ENCODE data around the gene TBCCD1.
"Not testable (repeated sequence)": the region's sequence is repeated elsewhere in the genome, so short reads cannot be mapped to it uniquely, and the experiment has no call there.

Gene TBCCD1

DNA sequence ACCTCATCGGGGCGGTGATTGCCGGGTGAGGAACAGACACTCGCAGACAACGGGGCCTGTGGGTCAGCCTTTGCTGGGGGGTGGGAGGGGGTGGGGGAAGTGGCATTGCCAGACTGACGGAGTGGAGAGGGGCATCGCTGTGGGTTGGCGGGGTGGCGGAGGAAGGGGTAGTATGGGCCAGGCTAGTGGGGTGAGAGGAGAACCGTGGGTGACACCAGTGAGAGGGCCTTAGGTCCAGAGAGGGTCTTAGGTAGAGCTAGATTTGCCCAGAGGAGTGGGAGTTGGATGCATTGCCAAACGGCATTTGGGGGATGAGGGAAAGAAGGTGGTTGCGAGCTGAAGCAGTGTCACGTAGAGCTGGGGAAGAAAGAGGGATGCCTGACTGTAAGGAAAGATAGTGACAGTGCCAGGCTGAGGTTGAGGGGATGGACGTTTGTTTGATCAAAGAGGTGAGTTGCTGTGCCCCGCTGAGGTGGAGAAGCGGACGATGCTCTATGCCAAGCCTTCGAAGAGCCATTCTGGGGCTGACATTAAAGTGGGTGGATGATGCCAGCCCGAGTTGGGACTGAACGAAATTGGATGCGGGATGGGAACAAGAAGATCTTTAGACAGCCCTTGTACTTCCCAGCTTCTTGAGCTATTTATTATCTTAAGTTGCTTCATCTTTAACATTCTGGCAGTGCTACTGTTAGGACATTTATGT is 4.0 kb upstream of the TBCCD1 start:
- Histone ChIP-seq H3K4me1 (ENCODE audit: insufficient read depth, low read length) (peaks cover 30% of the 10 kb centered on the region), H3K27me3 (ENCODE audit: control insufficient read depth in 1 of 2, insufficient read depth in 2 of 2, low read length in 2 of 2) (no peaks in the 10 kb centered on the region), H3K9ac (ENCODE audit: low read length) (peak overlapping the region; percentile 60), H3K27ac (ENCODE audit: low read depth, low read length) (peak overlapping the region; percentile 95), H3K4me3 (ENCODE audit: low read depth in 1 of 2, low read length in 2 of 2) (peak overlapping the region; percentile 81 to 90), H3K9me3 (ENCODE audit: low read length) (no peaks in the 10 kb centered on the region), H3K36me3 (ENCODE audit: insufficient read depth, low read length) (peaks cover 31% of the 10 kb centered on the region)

DNA sequence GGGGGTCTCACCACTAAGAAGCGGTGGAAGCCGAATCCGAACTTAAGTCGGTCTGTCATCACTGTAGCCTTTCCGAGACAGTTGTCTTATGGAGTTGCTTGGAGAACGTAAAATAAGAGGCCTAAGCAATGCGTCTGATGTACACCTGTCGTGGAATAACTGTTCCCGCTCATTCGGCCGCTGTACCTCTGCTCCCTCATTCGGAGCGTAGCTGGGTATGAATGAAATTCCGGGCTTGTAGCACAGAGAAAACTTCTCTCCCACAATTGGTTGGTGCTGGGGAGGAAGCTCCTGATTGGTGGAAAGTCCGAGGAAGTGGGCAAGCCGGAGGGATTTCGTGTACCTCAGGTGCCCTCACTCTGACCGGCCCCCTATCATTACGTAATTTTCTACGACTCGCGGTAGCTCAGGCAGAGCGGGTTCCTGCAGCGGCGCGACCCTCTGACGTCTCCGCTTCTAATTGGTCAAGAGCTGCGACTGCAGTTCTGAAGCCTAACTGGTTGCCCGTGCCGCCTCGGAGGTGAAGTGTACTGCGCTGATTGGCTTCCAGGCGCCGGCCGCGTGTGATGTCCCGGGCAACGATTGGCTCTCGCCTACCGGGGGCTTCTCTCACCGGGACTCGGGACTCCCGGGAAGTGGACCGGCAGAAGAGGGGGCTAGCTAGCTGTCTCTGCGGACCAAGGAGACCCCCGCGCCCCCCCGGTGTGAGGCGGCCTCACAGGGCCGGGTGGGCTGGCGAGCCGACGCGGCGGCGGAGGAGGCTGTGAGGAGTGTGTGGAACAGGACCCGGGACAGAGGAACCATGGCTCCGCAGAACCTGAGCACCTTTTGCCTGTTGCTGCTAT is 3.2 kb upstream of the TBCCD1 start, which contains the start of gene DNAJB11:
Gene DNAJB11, plus strand, starts transcription at position 625 of the 845 bp plus-strand sequence. Its CDS starts 178 bp downstream, at position 803.
- peaks cover 24% of the 10 kb centered on the region for H3K36me3 ChIP-seq (ENCODE audit: insufficient read depth, low read length)
- H3K4me3 ChIP-seq (ENCODE audit: low read depth in 1 of 2, low read length in 2 of 2) = peak within 1 kb of the TSS; percentile 81 to 90
- H3K9ac ChIP-seq (ENCODE audit: low read length) = peak within 1 kb of the TSS; percentile 86
- H3K9me3 ChIP-seq (ENCODE audit: low read length) = no peaks in the 10 kb centered on the region
- no peaks in the 10 kb centered on the region for H3K27me3 ChIP-seq (ENCODE audit: control insufficient read depth in 1 of 2, insufficient read depth in 2 of 2, low read length in 2 of 2)
- H3K4me1 ChIP-seq (ENCODE audit: insufficient read depth, low read length) = peaks cover 32% of the 10 kb centered on the region
- H3K27ac ChIP-seq (ENCODE audit: low read depth, low read length) = peak within 1 kb of the TSS; percentile 95

DNA sequence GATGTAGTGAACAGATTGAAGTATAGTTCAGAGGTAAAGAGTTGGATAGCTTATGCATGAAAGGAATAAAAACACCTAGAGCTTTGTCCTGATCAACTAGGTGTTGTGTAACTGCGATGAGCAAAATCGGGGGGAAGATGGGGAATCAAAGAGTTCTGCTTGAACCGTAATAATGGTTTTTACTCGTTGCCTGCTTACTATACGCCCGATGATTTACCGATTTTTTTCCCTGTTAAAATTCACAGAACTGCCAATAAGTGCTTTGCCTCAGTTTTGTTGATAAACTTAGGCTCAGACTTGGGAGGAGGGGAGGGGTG is 2.6 kb upstream of the TBCCD1 start:
- Histone ChIP-seq H3K27me3 (ENCODE audit: control insufficient read depth in 1 of 2, insufficient read depth in 2 of 2, low read length in 2 of 2) (no peaks in the 10 kb centered on the region), H3K4me1 (ENCODE audit: insufficient read depth, low read length) (peaks cover 32% of the 10 kb centered on the region), H3K27ac (ENCODE audit: low read depth, low read length) (peak overlapping the region; percentile 83), H3K36me3 (ENCODE audit: insufficient read depth, low read length) (peaks cover 21% of the 10 kb centered on the region), H3K9me3 (ENCODE audit: low read length) (no peaks in the 10 kb centered on the region), H3K4me3 (ENCODE audit: low read depth in 1 of 2, low read length in 2 of 2) (peak overlapping the region; percentile 62 to 81), H3K9ac (ENCODE audit: low read length) (peak overlapping the region; percentile 86)

DNA sequence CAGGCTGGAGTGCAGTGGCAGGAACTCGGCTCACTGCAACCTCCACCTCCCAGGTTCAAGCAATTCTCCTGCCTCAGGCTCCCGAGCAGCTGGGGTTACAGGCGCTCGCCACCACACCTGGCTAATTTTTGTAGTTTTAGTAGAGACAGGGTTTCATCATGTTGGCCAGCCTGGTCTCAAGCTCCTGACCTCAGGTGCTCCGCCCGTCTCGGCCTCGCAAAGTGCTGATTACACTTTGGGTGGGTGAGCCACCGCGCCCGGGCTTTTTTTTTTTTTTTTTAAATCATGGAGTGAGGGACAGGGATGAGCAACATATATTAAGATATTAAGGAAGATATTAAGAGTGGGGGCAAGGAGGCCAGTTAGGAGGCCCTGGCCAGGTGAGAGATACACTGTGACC is 2.2 kb upstream of the TBCCD1 start:
- H3K27ac ChIP-seq (ENCODE audit: low read depth, low read length) = peak overlapping the region; percentile 83
- peaks cover 17% of the 10 kb centered on the region for H3K36me3 ChIP-seq (ENCODE audit: insufficient read depth, low read length)
- H3K4me1 ChIP-seq (ENCODE audit: insufficient read depth, low read length) = peaks cover 32% of the 10 kb centered on the region
- H3K4me3 ChIP-seq (ENCODE audit: low read depth in 1 of 2, low read length in 2 of 2); H3K9me3 ChIP-seq (ENCODE audit: low read length); H3K9ac ChIP-seq (ENCODE audit: low read length); H3K27me3 ChIP-seq (ENCODE audit: control insufficient read depth in 1 of 2, insufficient read depth in 2 of 2, low read length in 2 of 2): not testable (repeated sequence)

DNA sequence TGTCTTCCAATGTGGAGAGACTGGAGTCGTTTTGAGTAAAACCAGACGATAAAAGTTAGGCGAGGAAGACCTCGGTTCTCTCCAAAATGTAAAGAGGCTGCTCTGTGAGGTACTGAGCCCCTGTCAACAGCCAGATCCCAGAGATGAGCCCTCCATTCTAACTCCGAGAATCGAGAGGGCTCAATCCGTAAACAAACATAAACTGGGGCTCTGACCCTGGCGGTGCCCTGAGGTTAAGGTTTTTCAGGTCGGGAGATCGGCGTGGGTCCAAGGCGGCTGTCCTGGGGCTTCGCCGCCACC is 417 bp downstream of the TBCCD1 start:
- Histone ChIP-seq H3K27me3 (ENCODE audit: control insufficient read depth in 1 of 2, insufficient read depth in 2 of 2, low read length in 2 of 2) (no peaks in the 10 kb centered on the region), H3K4me1 (ENCODE audit: insufficient read depth, low read length) (peaks cover 31% of the 10 kb centered on the region), H3K36me3 (ENCODE audit: insufficient read depth, low read length) (no peaks in the 10 kb centered on the region)

DNA sequence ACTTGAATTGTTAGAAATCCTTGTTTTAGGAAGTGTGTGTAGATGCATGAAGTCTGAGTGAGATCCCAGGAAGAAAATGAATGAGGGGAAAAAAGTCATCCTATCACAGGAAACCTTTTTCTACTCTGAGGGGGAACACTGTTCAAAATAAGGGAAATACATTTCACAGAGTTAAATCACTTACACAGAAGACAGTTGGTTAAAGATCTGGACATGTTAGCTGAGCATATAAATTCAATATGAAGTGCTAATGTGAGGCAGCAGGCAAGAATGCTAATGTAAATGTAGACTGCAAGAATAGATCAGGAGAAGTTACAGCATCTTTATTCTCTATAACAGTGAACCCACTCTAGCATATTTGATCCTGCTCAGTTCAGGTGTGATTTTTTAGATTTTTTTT is 2.6 kb downstream of the TBCCD1 start:
- H3K9me3 ChIP-seq (ENCODE audit: low read length) = no peaks in the 10 kb centered on the region
- no peak overlapping the region for H3K9ac ChIP-seq (ENCODE audit: low read length)
- H3K36me3 ChIP-seq (ENCODE audit: insufficient read depth, low read length) = peaks cover 3% of the 10 kb centered on the region
- H3K4me3 ChIP-seq (ENCODE audit: low read depth in 1 of 2, low read length in 2 of 2) = no peak overlapping the region
- H3K27me3 ChIP-seq (ENCODE audit: control insufficient read depth in 1 of 2, insufficient read depth in 2 of 2, low read length in 2 of 2) = no peaks in the 10 kb centered on the region
- peaks cover 18% of the 10 kb centered on the region for H3K4me1 ChIP-seq (ENCODE audit: insufficient read depth, low read length)
- no peak overlapping the region for H3K27ac ChIP-seq (ENCODE audit: low read depth, low read length)

More for the DNA sequence above, 417 bp downstream of the TBCCD1 start:
- H3K9me3 ChIP-seq (ENCODE audit: low read length) = no peaks in the 10 kb centered on the region
- H3K9ac ChIP-seq (ENCODE audit: low read length) = peak overlapping the region; percentile 92
- peak overlapping the region; percentile 81 for H3K27ac ChIP-seq (ENCODE audit: low read depth, low read length)
- H3K4me3 ChIP-seq (ENCODE audit: low read depth in 1 of 2, low read length in 2 of 2) = peak overlapping the region; percentile 61 to 97

DNA sequence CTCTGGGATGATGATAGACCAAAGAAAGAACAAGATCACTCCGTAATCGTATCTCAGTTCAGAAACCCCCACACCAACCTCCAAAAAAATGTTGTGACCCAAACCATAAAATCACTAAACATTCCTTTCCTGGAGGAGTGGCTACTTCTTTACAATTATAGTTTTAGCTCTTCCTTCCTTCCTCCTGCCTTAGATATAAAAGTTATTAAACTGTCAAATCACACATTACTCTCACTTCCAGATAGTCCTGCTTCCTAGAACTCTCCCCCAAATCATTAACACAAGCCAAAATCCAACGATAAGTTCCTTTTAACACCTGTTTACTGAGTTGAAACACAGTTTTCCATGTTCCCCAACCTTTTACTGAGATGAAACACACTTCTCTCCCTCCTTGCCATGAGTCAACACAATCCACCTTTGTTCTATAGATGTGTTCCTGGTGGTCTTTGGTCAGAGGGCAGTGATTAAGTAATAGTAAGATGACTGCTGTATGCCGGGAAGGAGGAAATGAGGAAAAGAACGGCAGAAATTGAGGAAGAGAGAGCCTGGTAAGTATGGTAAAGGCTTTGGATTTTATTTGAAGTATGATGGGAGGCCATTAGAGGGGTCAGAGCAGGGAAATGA is 14.6 kb downstream of the TBCCD1 start:
- H3K36me3 ChIP-seq (ENCODE audit: insufficient read depth, low read length) = peaks cover 39% of the 10 kb centered on the region
- no peak overlapping the region for H3K4me3 ChIP-seq (ENCODE audit: low read depth in 1 of 2, low read length in 2 of 2)
- no peak overlapping the region for H3K27ac ChIP-seq (ENCODE audit: low read depth, low read length)
- no peaks in the 10 kb centered on the region for H3K27me3 ChIP-seq (ENCODE audit: control insufficient read depth in 1 of 2, insufficient read depth in 2 of 2, low read length in 2 of 2)
- H3K9ac ChIP-seq (ENCODE audit: low read length) = no peak overlapping the region
- no peaks in the 10 kb centered on the region for H3K4me1 ChIP-seq (ENCODE audit: insufficient read depth, low read length)
- no peaks in the 10 kb centered on the region for H3K9me3 ChIP-seq (ENCODE audit: low read length)

DNA sequence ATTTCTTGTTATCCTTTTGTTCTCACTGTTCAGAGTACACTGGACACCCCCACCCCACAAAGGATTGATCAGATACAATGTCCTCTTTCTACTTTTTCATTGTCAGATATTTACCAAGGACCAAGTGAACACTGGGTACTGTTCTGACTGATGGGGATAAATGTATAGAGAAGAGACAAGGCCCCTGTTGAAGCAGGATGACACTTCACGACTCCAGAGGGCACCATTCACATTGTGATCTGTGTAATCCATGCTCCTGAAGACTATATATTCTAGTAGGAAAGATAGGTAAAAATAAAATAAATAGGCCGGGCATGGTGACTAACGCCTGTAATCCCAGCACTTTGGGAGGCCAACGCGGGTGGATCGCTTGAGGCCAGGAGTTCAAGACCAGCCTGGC is 15.8 kb downstream of the TBCCD1 start:
- Histone ChIP-seq H3K27me3 (ENCODE audit: control insufficient read depth in 1 of 2, insufficient read depth in 2 of 2, low read length in 2 of 2) (no peaks in the 10 kb centered on the region), H3K36me3 (ENCODE audit: insufficient read depth, low read length) (peaks cover 33% of the 10 kb centered on the region), H3K9me3 (ENCODE audit: low read length) (no peaks in the 10 kb centered on the region), H3K27ac (ENCODE audit: low read depth, low read length) (no peak overlapping the region), H3K4me3 (ENCODE audit: low read depth in 1 of 2, low read length in 2 of 2) (no peak overlapping the region), H3K4me1 (ENCODE audit: insufficient read depth, low read length) (no peaks in the 10 kb centered on the region), H3K9ac (ENCODE audit: low read length) (no peak overlapping the region)

DNA sequence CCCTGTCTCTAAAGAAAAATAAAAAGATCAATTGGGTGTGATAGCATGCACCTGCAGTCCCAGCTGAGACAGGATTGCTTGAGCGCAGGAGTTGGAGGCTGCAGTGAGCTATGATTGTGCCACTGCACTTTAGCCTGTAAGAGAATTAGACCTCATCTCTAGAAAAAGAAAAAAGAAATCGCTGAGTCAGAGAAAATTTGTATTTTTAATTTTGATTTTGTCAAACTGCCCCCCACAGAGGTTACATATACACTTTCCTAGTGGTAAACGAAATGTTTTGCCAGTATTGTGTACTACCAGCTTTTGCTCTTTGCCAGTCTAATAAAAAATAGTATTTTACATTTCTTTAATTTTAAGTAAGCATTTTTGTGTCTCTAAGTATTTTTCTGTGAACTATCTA is 17.6 kb downstream of the TBCCD1 start:
- Histone ChIP-seq H3K27me3 (ENCODE audit: control insufficient read depth in 1 of 2, insufficient read depth in 2 of 2, low read length in 2 of 2) (no peaks in the 10 kb centered on the region), H3K9ac (ENCODE audit: low read length) (no peak overlapping the region), H3K4me1 (ENCODE audit: insufficient read depth, low read length) (no peaks in the 10 kb centered on the region), H3K4me3 (ENCODE audit: low read depth in 1 of 2, low read length in 2 of 2) (no peak overlapping the region), H3K36me3 (ENCODE audit: insufficient read depth, low read length) (peaks cover 19% of the 10 kb centered on the region), H3K27ac (ENCODE audit: low read depth, low read length) (no peak overlapping the region), H3K9me3 (ENCODE audit: low read length) (no peaks in the 10 kb centered on the region)

DNA sequence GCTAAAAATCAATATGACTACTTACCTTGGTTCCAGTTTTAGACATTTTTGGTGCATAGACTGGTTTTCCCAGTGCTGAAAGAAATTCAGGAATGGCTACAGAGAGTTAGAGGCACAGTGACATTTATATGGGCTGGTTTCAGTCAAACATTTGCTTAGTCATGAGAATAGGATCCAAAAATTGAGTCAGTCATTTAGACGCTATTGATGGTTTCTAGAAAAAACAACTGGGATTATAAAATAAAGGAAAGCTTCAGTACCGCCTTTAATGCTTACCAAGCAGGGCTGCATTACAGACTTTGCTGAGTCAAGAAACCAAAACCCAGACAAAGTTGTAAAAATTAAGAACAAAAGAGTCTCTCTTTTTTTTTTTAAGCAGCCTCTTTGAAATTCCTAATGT is 22.9 kb downstream of the TBCCD1 start, which contains the start of gene CRYGS:
Gene CRYGS, minus strand, starts transcription at position 100 of the 400 bp plus-strand sequence. Its CDS starts 54 bp downstream, at position 46.
- H3K9me3 ChIP-seq (ENCODE audit: low read length) = no peaks in the 10 kb centered on the region
- H3K36me3 ChIP-seq (ENCODE audit: insufficient read depth, low read length) = peaks cover 4% of the 10 kb centered on the region

DNA sequence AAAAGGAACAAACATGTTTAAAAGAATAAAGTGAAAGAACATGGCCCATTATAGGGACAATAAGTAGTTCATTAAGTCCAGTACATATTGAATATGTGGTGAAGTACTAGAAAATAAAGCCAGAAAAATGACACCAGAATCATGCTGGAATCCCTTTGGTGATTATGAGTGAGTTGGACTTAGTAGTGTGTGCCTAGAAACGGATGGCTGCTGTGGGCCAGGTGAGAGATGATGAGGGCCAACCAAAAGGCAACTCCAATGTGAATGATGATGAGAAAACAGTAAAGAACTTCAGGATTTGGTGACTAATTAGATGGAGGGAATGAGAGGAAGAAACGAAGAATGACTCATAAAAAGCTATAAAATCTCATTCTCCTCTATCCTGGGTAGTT is 26.3 kb downstream of the TBCCD1 start:
- Histone ChIP-seq H3K27me3 (ENCODE audit: control insufficient read depth in 1 of 2, insufficient read depth in 2 of 2, low read length in 2 of 2) (no peaks in the 10 kb centered on the region), H3K4me1 (ENCODE audit: insufficient read depth, low read length) (peaks cover 4% of the 10 kb centered on the region), H3K27ac (ENCODE audit: low read depth, low read length) (no peak overlapping the region), H3K9me3 (ENCODE audit: low read length) (no peaks in the 10 kb centered on the region), H3K36me3 (ENCODE audit: insufficient read depth, low read length) (no peaks in the 10 kb centered on the region), H3K9ac (ENCODE audit: low read length) (no peak overlapping the region), H3K4me3 (ENCODE audit: low read depth in 1 of 2, low read length in 2 of 2) (no peak overlapping the region)

More for the DNA sequence above, 22.9 kb downstream of the TBCCD1 start, which contains the start of gene CRYGS:
- H3K27ac ChIP-seq (ENCODE audit: low read depth, low read length) = no peak within 1 kb of the TSS
- H3K4me3 ChIP-seq (ENCODE audit: low read depth in 1 of 2, low read length in 2 of 2) = no peak within 1 kb of the TSS
- no peak within 1 kb of the TSS for H3K9ac ChIP-seq (ENCODE audit: low read length)
- H3K27me3 ChIP-seq (ENCODE audit: control insufficient read depth in 1 of 2, insufficient read depth in 2 of 2, low read length in 2 of 2) = no peaks in the 10 kb centered on the region
- peaks cover 4% of the 10 kb centered on the region for H3K4me1 ChIP-seq (ENCODE audit: insufficient read depth, low read length)

All from muscle layer of colon (tissue), 2 donors.